Stimulated activated effector memory CD8-positive, alpha-beta T cell treated with anti-CD3 and anti-CD28 coated beads, Interleukin-12 subunit alpha, Interleukin-12 subunit beta, amount 100 ng/mL, for 72 hours (primary cell): ENCODE measurements around the gene CNPY1.
"Not testable (repeated sequence)": the region's sequence is repeated elsewhere in the genome, so short reads cannot be mapped to it uniquely, and the experiment has no call there.

Source experiments
- ATAC-seq: fragments of 150-1000 bp; cut with Tn5 transposase; 2 replicates; pipeline ENCODE4 v1.10.0; 2021
- DNase-seq, 2 donors: peaks; one replicate each; pipeline ENCODE4 v3.0.0; 2021 to 2022; ENCODE audit warnings: low spot score in 2 of 2
- H3K27ac Mint-ChIP-seq: one replicate; pipeline ENCODE4 v1.8.0; 2022; ENCODE audit warnings: mild to moderate bottlenecking, mixed read lengths
- H3K36me3 Mint-ChIP-seq: one replicate; pipeline ENCODE4 v1.8.0; 2022; ENCODE audit warnings: mild to moderate bottlenecking, mixed read lengths
- H3K4me1 Mint-ChIP-seq: one replicate; pipeline ENCODE4 v1.8.0; 2022; ENCODE audit warnings: mixed read lengths
- H3K4me3 Mint-ChIP-seq: one replicate; pipeline ENCODE4 v1.8.0; 2022; ENCODE audit warnings: mild to moderate bottlenecking, mixed read lengths
- H3K9me3 Mint-ChIP-seq: one replicate; pipeline ENCODE4 v1.8.0; 2022; ENCODE audit warnings: mixed read lengths

Gene CNPY1

GRCh38 chr7:155568842-155569494 lies 22.6 kb upstream of the CNPY1 start:
- no peak overlapping the region for H3K27ac Mint-ChIP-seq
- no peaks in the 10 kb centered on the region for H3K9me3 Mint-ChIP-seq
- DNase-seq (no peak), ATAC-seq (no peak)
- H3K4me1 Mint-ChIP-seq: no peaks in the 10 kb centered on the region
- no peaks in the 10 kb centered on the region for H3K36me3 Mint-ChIP-seq
- no peak overlapping the region for H3K4me3 Mint-ChIP-seq

- no peaks in the 10 kb centered on the region for H3K9me3 Mint-ChIP-seq
- no peak overlapping the region for H3K4me3 Mint-ChIP-seq
- DNase-seq: no peak
- ATAC-seq: no peak
- H3K27ac Mint-ChIP-seq: no peak overlapping the region
- no peaks in the 10 kb centered on the region for H3K36me3 Mint-ChIP-seq
- no peaks in the 10 kb centered on the region for H3K4me1 Mint-ChIP-seq
Observed at GRCh38 chr7:155568333-155568660, 21.9 kb upstream of the CNPY1 start.

DNA sequence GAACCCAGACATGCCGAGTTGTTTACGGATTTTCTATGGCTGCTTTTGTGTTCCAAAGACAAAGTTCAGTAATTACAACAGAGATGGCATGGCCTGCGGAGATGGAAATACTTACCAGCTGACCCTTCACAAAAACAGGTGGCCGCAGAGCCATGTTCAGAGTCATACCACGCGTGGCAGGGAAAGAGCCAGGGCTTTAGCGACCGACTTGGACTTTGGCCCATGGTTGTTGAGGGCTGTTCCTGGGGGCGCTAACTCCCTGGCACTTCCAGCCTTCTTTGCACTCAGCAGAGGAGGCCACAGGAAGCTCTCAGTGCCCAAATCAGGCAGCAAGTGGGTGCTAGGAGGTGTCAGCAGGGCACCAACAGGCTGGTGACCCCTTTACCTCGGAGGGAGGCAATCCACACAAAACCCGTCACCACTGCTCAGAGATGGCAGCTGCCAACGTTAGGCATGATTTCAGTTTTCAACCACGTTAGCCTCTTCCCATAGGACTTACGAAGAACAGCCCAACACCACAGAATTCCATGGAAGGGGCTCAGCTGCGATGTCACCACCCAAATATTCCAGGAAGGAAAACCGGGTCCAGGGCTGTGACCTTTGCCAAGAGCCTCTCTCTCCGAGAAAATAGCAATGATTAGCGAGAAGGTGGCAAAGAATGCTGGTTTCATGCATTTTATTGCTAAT lies 21.4 kb upstream of the CNPY1 start:
- H3K27ac Mint-ChIP-seq: no peak overlapping the region
- H3K36me3 Mint-ChIP-seq: no peaks in the 10 kb centered on the region
- H3K9me3 Mint-ChIP-seq: no peaks in the 10 kb centered on the region
- H3K4me3 Mint-ChIP-seq: no peak overlapping the region
- ATAC-seq: no peak
- DNase-seq: no peak
- no peaks in the 10 kb centered on the region for H3K4me1 Mint-ChIP-seq

GRCh38 chr7:155566011-155566836 lies 19.9 kb upstream of the CNPY1 start:
- Mint-ChIP-seq H3K27ac (no peak overlapping the region), H3K36me3 (no peaks in the 10 kb centered on the region), H3K4me1 (peaks cover 4% of the 10 kb centered on the region), H3K4me3 (no peak overlapping the region), H3K9me3 (no peaks in the 10 kb centered on the region)
- ATAC-seq (no peak), DNase-seq (no peak)

DNA sequence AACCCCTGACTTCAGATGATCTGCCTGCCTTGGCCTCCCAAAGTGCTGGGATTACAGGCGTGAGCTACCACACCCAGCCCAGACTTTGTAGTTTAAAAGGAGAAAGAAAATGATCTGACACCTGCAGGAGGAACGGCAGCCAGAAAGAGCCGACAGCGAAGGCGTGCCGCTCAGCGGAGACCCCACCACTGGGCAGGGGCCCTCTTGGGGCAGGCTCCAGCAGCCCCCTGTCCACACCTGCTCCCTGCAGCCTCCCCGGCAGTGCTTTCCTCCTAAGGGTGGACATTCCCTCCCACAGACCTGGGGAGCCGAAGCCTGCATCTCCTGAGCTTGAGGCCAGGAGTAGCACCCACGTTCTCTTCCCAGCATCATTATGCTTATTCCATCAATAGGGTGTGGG lies 19.2 kb upstream of the CNPY1 start:
- Mint-ChIP-seq H3K27ac (no peak overlapping the region), H3K4me3 (no peak overlapping the region), H3K36me3 (no peaks in the 10 kb centered on the region), H3K9me3 (no peaks in the 10 kb centered on the region), H3K4me1 (peaks cover 6% of the 10 kb centered on the region)
- ATAC-seq (no peak), DNase-seq (no peak)

- H3K27ac Mint-ChIP-seq, H3K4me3 Mint-ChIP-seq, DNase-seq, H3K36me3 Mint-ChIP-seq, H3K4me1 Mint-ChIP-seq, H3K9me3 Mint-ChIP-seq, ATAC-seq: not testable (repeated sequence)
Observed at GRCh38 chr7:155562976-155563375, 16.6 kb upstream of the CNPY1 start.

DNA sequence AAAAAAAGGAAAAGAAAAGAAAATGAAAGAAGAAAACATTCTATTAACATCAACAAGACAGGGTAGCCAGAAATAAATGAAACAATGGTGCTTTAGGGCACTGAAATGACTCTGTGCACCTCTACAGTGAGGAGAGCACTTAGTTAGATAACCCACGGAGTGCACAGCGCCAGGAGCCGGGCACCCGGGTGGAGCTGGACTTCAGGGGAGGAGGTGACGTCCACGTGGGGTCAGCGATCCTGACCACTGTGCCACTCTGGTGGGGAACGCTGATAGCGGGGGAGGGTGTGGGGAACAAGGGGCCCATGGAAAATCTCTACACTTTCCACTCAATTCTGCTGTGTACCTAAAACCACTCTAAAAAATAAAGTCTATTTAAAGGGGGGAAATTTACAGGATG lies 15.7 kb upstream of the CNPY1 start:
- DNase-seq (no peak), ATAC-seq (no peak)
- Mint-ChIP-seq H3K27ac (no peak overlapping the region), H3K9me3 (no peaks in the 10 kb centered on the region), H3K36me3 (no peaks in the 10 kb centered on the region), H3K4me1 (peaks cover 6% of the 10 kb centered on the region), H3K4me3 (no peak overlapping the region)

GRCh38 chr7:155560982-155561686 lies 14.8 kb upstream of the CNPY1 start:
- H3K36me3 Mint-ChIP-seq: no peaks in the 10 kb centered on the region
- no peak overlapping the region for H3K4me3 Mint-ChIP-seq
- no peak overlapping the region for H3K27ac Mint-ChIP-seq
- ATAC-seq (no peak), DNase-seq (no peak)
- no peaks in the 10 kb centered on the region for H3K9me3 Mint-ChIP-seq
- peaks cover 6% of the 10 kb centered on the region for H3K4me1 Mint-ChIP-seq

DNA sequence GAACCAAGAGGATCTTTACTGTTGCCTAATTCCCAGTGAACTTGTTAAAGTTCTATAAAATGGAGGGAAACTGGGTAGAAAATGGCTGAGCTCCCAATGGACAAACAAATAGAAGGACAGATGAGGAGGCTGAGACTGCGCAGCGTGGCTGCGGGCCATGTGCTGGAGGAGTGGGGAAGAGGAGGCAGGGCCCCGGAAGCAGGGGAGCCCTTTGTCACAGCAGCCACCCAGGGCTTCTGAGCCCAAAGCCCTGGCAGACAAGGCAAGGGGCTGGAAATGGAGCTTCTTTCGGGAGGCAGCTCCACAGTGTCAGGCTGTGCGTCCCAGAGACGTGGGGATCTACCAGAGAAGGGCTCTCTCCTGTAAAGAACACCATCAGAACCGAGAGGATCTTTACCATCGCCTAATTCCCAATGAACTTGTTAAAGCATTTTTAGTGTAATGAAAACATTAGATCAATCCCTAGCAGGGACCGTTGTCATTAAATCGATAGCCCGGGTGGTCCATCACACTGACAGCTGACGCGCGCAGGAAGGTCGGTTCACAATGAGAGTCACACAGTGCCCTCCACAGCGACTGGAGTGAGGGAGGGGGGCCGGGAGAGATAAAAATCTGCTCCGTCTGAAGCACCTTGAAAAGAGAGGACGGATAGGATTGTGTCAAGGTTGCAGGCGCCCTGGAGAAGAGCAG lies 14.0 kb upstream of the CNPY1 start:
- Mint-ChIP-seq H3K4me1 (peaks cover 6% of the 10 kb centered on the region), H3K4me3 (no peak overlapping the region), H3K27ac (no peak overlapping the region), H3K9me3 (no peaks in the 10 kb centered on the region), H3K36me3 (no peaks in the 10 kb centered on the region)
- ATAC-seq (no peak), DNase-seq (no peak)

GRCh38 chr7:155559519-155560108 lies 13.3 kb upstream of the CNPY1 start:
- H3K4me1 Mint-ChIP-seq: peaks cover 6% of the 10 kb centered on the region
- no peaks in the 10 kb centered on the region for H3K9me3 Mint-ChIP-seq
- no peak overlapping the region for H3K27ac Mint-ChIP-seq
- H3K4me3 Mint-ChIP-seq: no peak overlapping the region
- no peaks in the 10 kb centered on the region for H3K36me3 Mint-ChIP-seq
- no peak for ATAC-seq
- no peak for DNase-seq

DNA sequence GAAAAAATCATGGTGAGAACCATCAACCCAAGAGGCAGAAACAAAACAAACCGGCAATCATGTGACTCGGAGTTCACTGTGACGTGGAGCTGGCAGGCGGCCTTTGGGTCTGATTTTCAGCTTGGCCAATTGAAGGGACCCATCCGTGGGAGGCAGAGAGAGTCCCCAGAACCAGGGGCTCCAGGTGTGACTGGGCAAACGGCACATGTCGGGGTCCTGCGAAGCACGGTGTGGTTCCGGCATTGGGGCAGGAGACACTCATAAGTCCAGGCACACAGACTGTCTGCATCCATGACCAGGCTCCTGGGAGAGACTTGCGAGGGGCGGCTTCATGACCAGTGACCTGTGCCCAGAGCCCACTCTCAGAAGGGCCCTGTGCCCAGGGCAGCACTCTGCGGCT lies 12.6 kb upstream of the CNPY1 start:
- Mint-ChIP-seq H3K9me3 (no peaks in the 10 kb centered on the region), H3K4me1 (peaks cover 6% of the 10 kb centered on the region), H3K4me3 (no peak overlapping the region), H3K27ac (no peak overlapping the region), H3K36me3 (no peaks in the 10 kb centered on the region)
- DNase-seq (no peak), ATAC-seq (no peak)

DNA sequence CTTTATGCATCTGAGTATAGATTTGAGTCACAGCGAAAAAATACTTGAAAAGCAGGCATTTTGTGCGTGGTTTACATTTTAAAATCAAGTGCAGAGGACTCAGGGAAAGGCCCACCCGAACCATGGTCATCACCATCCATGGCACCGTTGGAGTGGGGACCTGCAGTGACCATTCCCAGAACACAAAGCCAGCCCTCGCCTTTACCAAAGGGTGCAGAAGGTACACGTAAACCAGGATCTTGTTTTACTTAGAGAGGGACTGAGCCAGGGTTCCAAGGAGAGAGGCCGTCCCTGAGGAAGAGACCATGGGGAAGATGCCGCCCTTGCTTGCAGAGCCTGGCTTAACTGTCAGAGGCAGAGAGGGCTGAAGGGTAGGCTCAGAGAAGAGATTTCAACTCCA lies 12.0 kb upstream of the CNPY1 start:
- ATAC-seq: no peak
- Mint-ChIP-seq H3K27ac (no peak overlapping the region), H3K4me1 (peaks cover 6% of the 10 kb centered on the region)

GRCh38 chr7:155557778-155558177 lies 11.4 kb upstream of the CNPY1 start:
- H3K27ac Mint-ChIP-seq: no peak overlapping the region
- H3K9me3 Mint-ChIP-seq: no peaks in the 10 kb centered on the region
- no peak overlapping the region for H3K4me3 Mint-ChIP-seq
- ATAC-seq (no peak), DNase-seq (no peak)
- H3K4me1 Mint-ChIP-seq: peaks cover 6% of the 10 kb centered on the region
- H3K36me3 Mint-ChIP-seq: no peaks in the 10 kb centered on the region

More for the DNA sequence above, 12.0 kb upstream of the CNPY1 start:
- no peak for DNase-seq
- Mint-ChIP-seq H3K9me3 (no peaks in the 10 kb centered on the region), H3K36me3 (no peaks in the 10 kb centered on the region), H3K4me3 (no peak overlapping the region)

DNA sequence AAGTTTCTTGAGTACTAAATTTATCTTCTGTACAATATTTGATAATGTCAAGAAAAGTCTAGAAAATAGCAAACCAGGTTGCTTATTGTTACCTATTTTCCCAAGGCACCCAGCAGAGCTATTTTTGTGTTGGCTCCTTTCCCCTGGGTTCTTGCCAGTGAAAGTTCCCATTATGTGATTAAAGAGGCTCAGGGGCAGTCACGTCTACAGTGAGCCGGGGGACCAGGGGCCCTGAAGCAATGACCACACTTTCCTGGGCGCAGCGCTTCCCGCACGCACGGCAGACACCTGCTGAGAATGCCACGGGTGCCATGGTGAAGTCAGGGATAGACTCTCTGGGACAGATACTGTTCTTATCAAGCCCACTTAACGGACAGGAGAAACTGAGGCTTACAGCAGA lies 10.4 kb upstream of the CNPY1 start:
- Mint-ChIP-seq H3K36me3 (no peaks in the 10 kb centered on the region), H3K27ac (no peak overlapping the region), H3K9me3 (no peaks in the 10 kb centered on the region), H3K4me3 (no peak overlapping the region), H3K4me1 (peaks cover 6% of the 10 kb centered on the region)
- ATAC-seq (no peak), DNase-seq (no peak)
